ENCODE data around the gene RSPH3.

- TF ChIP-seq CTCF (IDR thresholded peaks at IDR 0.05; ENCODE audit: low read depth, low read length, poor library complexity, severe bottlenecking) (no peak), EZH2phosphoT487 (IDR thresholded peaks at IDR 0.05; ENCODE audit: borderline replicate concordance, low read length) (no peak)
Observed at GRCh38 chr6:159017757-159018559, 18.0 kb upstream of the RSPH3 start.
